OCI-LY7 (cell line): ENCODE results near the gene TMEM273.

ENCODE experiments used
- EZH2phosphoT487 ChIP-seq: fragments of 200-600 bp; sonication (generic); IDR thresholded peaks from 2 replicates; pipeline ENCODE4 v1.6.1; 2018; ENCODE audit warnings: low read depth, borderline replicate concordance, mild to moderate bottlenecking, mixed run types, antibody characterized with exemption, low read length, moderate library complexity, mixed read lengths
- TF ChIP-seq, protein P1 (sequence below): fragments of 200-600 bp; sonication (generic); conservative IDR thresholded peaks from 2 replicates; pipeline ENCODE4 v1.5.1; 2014; ENCODE audit warnings: mild to moderate bottlenecking, antibody characterized with exemption, low read length, moderate library complexity, mixed read lengths

- TF ChIP-seq, protein P1, sequence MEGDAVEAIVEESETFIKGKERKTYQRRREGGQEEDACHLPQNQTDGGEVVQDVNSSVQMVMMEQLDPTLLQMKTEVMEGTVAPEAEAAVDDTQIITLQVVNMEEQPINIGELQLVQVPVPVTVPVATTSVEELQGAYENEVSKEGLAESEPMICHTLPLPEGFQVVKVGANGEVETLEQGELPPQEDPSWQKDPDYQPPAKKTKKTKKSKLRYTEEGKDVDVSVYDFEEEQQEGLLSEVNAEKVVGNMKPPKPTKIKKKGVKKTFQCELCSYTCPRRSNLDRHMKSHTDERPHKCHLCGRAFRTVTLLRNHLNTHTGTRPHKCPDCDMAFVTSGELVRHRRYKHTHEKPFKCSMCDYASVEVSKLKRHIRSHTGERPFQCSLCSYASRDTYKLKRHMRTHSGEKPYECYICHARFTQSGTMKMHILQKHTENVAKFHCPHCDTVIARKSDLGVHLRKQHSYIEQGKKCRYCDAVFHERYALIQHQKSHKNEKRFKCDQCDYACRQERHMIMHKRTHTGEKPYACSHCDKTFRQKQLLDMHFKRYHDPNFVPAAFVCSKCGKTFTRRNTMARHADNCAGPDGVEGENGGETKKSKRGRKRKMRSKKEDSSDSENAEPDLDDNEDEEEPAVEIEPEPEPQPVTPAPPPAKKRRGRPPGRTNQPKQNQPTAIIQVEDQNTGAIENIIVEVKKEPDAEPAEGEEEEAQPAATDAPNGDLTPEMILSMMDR: no peak
- no peak for TF ChIP-seq EZH2phosphoT487
These were observed 76.9 kb downstream of the TMEM273 start for GRCh38 chr10:49111320-49111698.
